ENCODE measurements around the gene PLPP3.

GRCh38 chr1:56578138-56578962 lies 1.0 kb downstream of the PLPP3 start:
- TF ChIP-seq ZNF274 (IDR thresholded peaks at IDR 0.05; ENCODE audit: low read depth, low read length) = no peak
- TF ChIP-seq YY1 (IDR thresholded peaks at IDR 0.05; ENCODE audit: insufficient read depth, insufficient read length) = no peak
- TF ChIP-seq SUZ12 (IDR thresholded peaks at IDR 0.05; ENCODE audit: extremely low read depth, insufficient read depth, insufficient read length) = no peak

All from NT2/D1 (cell line).